K562 (cell line): ENCODE data around the gene DNASE1L1. TPM values are rescaled to one million over a fixed set of nuclear protein-coding genes. Genes with fewer than 3 reads are reported as not detected.

Source experiments
- BRCA1 ChIP-seq, 2 experiments: fragments of 450-650 bp in 1 of 2; sonication (generic) in 1 of 2; formaldehyde crosslinking in 1 of 2; IDR thresholded peaks; 2 replicates each; pipeline versions ENCODE4 v1.5.0 to v1.6.1; 2017 to 2020; ENCODE audit warnings: mild to moderate bottlenecking in 1 of 2, missing genetic modification reagents in 1 of 2
- CHAMP1 ChIP-seq: fragments of 450-650 bp; IDR thresholded peaks from 2 replicates; pipeline ENCODE4 v1.6.1; 2016; ENCODE audit warnings: mild to moderate bottlenecking
- DEAF1 ChIP-seq: fragments of 450-650 bp; formaldehyde crosslinking; IDR thresholded peaks from 2 replicates; pipeline ENCODE4 v1.4.0; 2020; ENCODE audit warnings: mild to moderate bottlenecking, moderate library complexity
- DLX4 ChIP-seq: fragments of 250-450 bp; sonication (Bioruptor Pico); IDR thresholded peaks from 2 replicates; pipeline ENCODE4 v1.6.1; 2021; ENCODE audit warnings: mild to moderate bottlenecking
- ETS2 ChIP-seq: IDR thresholded peaks from 2 replicates; pipeline ENCODE4 v1.6.1; 2016; ENCODE audit warnings: borderline replicate concordance, missing genetic modification characterization, mild to moderate bottlenecking, moderate library complexity, missing compliant biosample characterization; ENCODE audit not compliant: poor library complexity, severe bottlenecking
- FOXA1 ChIP-seq: fragments of 450-650 bp; IDR thresholded peaks from 2 replicates; pipeline ENCODE4 v1.6.1; 2016; ENCODE audit warnings: mild to moderate bottlenecking, borderline replicate concordance
- HINFP ChIP-seq: fragments of 450-650 bp; conservative IDR thresholded peaks from 2 replicates; pipeline ENCODE4 v1.6.1; 2016; ENCODE audit warnings: missing genetic modification characterization, low read depth, mild to moderate bottlenecking, control low read depth, missing compliant biosample characterization
- JUND ChIP-seq, 2 experiments: IDR thresholded peaks; 2 replicates in 1 of 2; 3 replicates in 1 of 2; pipeline ENCODE4 v1.6.1; 2011; ENCODE audit warnings: borderline replicate concordance in 2 of 2, low read depth in 2 of 2, low read length in 2 of 2, improper control_type of control experiment in 1 of 2, missing biosample characterization in 1 of 2, missing genetic modification characterization in 1 of 2, missing genetic modification reagents in 1 of 2
- MED1 ChIP-seq: sonication (generic); formaldehyde crosslinking; IDR thresholded peaks from 2 replicates; pipeline ENCODE4 v1.8.1; 2023; ENCODE audit warnings: missing genetic modification reagents, borderline replicate concordance
- RBM25 ChIP-seq: fragments of 200-400 bp; formaldehyde crosslinking; IDR thresholded peaks from 2 replicates; pipeline ENCODE4 v1.6.1; 2018; ENCODE audit warnings: low read length, low read depth, moderate library complexity; ENCODE audit not compliant: severe bottlenecking
- TAF7 ChIP-seq: fragments of 450-650 bp; IDR thresholded peaks from 2 replicates; pipeline ENCODE4 v1.6.1; 2016; ENCODE audit warnings: missing genetic modification characterization, missing compliant biosample characterization
- TEAD1 ChIP-seq, 2 experiments: fragments of 450-650 bp in 1 of 2; sonication (generic) in 1 of 2; formaldehyde crosslinking; IDR thresholded peaks; 2 replicates each; pipeline versions ENCODE4 v1.4.0 to v1.8.0; 2020 to 2022; ENCODE audit warnings: mild to moderate bottlenecking in 2 of 2, missing genetic modification reagents in 1 of 2
- ZFP91 ChIP-seq: sonication (generic); formaldehyde crosslinking; IDR thresholded peaks from 2 replicates; pipeline ENCODE4 v1.8.0; 2022; ENCODE audit warnings: mild to moderate bottlenecking, missing genetic modification reagents
- ZKSCAN3 ChIP-seq: fragments of 250-450 bp; sonication (Bioruptor Pico); IDR thresholded peaks from 2 replicates; pipeline ENCODE4 v1.4.0; 2020
- ZNF274 ChIP-seq: IDR thresholded peaks from 2 replicates; pipeline ENCODE4 v1.6.1; 2011; ENCODE audit warnings: low read depth, mild to moderate bottlenecking, low read length, moderate library complexity, borderline replicate concordance
- ZNF511 ChIP-seq: sonication (generic); formaldehyde crosslinking; IDR thresholded peaks from 2 replicates; pipeline ENCODE4 v1.8.0; 2022; ENCODE audit warnings: mild to moderate bottlenecking, missing genetic modification reagents
- ZNF584 ChIP-seq: fragments of 200-800 bp; sonication (Bioruptor generic); IDR thresholded peaks from 2 replicates; pipeline ENCODE4 v1.6.1; 2016; ENCODE audit warnings: low read depth, mild to moderate bottlenecking, missing genetic modification characterization, missing compliant biosample characterization
- polyA plus RNA-seq, 8 experiments: library from polyadenylated mRNA; depleted of rRNA in 4 of 8; stranded (reverse) in 5 of 8; unstranded in 3 of 8; fragments of >200 nt; fragmentation: Nextera tagmentation in 2 of 8; fragmentation: Illumina TruSeq in 1 of 8; extraction: Ambion mirVana in 2 of 8; extraction: Trizol in 1 of 8; gene quantifications; 2 replicates each; pipeline versions ENCODE4 v1.2.1 to v1.2.3, GENCODE V29; 2011 to 2014; ENCODE audit warnings: inconsistent platforms in 1 of 8, missing spikeins in 1 of 8
- total RNA-seq, 7 experiments: library from RNA; depleted of rRNA in 6 of 7; stranded (reverse); fragments of >200 nt in 6 of 7; fragmentation: Illumina TruSeq in 2 of 7; extraction: Trizol in 2 of 7; gene quantifications; 2 replicates each; pipeline versions ENCODE4 v1.2.1 to v1.2.3, GENCODE V29; 2011 to 2021; ENCODE audit warnings: low replicate concordance in 1 of 7

The DNASE1L1 gene
- total and polyA plus RNA-seq, 9 of the 15 experiments (the other 6 are each of a cell fraction or from before 2014, with no cell fraction given): 0.73 to 12.6 (median 7.9) TPM

GRCh38 chrX:154378799-154379568 is 30.1 kb downstream of the DNASE1L1 start, which contains the start of gene EMD (continued):
- TF ChIP-seq CHAMP1: no peak
- no peak for TF ChIP-seq DEAF1 (CRISPR knock-in tag)
- no peak for TF ChIP-seq DLX4 (CRISPR knock-in tag)
- TF ChIP-seq BRCA1 (IDR thresholded peaks at IDR 0.05): no peak
- no peak for TF ChIP-seq BRCA1 (CRISPR knock-in tag; IDR thresholded peaks at IDR 0.05)
- no peak for TF ChIP-seq ETS2
- TF ChIP-seq TEAD1 (CRISPR knock-in tag; IDR thresholded peaks at IDR 0.05): peak in 1 of 2 experiments; percentile 70; a peak in 2 of 4 replicates
- no peak for TF ChIP-seq ZNF584 (CRISPR knock-in tag)
- TF ChIP-seq RBM25: peak; percentile 99
- no peak for TF ChIP-seq MED1 (CRISPR knock-in tag)
- no peak for TF ChIP-seq FOXA1
- TF ChIP-seq ZNF274: no peak
- no peak for TF ChIP-seq TAF7
- no peak for TF ChIP-seq ZNF511 (CRISPR knock-in tag)
- TF ChIP-seq JUND (IDR thresholded peaks at IDR 0.05; ENCODE audit: borderline replicate concordance, low read depth, low read length): no peak
- 0 out of 3 replicates have a peak, but pooled peaks have one; percentile 9 for TF ChIP-seq JUND (tag; IDR thresholded peaks at IDR 0.05; ENCODE audit: borderline replicate concordance, low read depth, low read length)
- no peak for TF ChIP-seq ZFP91 (CRISPR knock-in tag)
- TF ChIP-seq ZKSCAN3: no peak
- TF ChIP-seq HINFP (tag): no peak
